Right atrium auricular region (tissue), 2 donors: ENCODE data around the gene FGF12. TPM values are rescaled to one million over a fixed set of nuclear protein-coding genes. Genes with fewer than 3 reads are reported as not detected.

Experiments
- DNase-seq: peaks from one replicate; pipeline ENCODE4 v3.0.0-alpha.2; 2019; ENCODE audit warnings: low spot score
- H3K27ac ChIP-seq, 2 donors: fragments of 200-600 bp; sonication (generic); 1 replicate in 1 of 2; 2 replicates in 1 of 2; pipeline ENCODE4 v1.5.1; 2016 to 2019
- H3K27me3 ChIP-seq, 2 donors: fragments of 200-600 bp; sonication (generic); one replicate each; pipeline versions ENCODE4 v1.5.1 to v1.6.0; 2017 to 2019
- H3K36me3 ChIP-seq: fragments of 200-600 bp; sonication (generic); one replicate; pipeline ENCODE4 v1.5.1; 2016
- H3K4me1 ChIP-seq, 2 donors: fragments of 200-600 bp; sonication (generic); one replicate each; pipeline versions ENCODE4 v1.5.1 to v1.6.0; 2017 to 2019
- H3K4me3 ChIP-seq, 2 donors: fragments of 200-600 bp; sonication (generic); 1 replicate in 1 of 2; 2 replicates in 1 of 2; pipeline ENCODE4 v1.5.1; 2017 to 2019; ENCODE audit warnings: mild to moderate bottlenecking in 1 of 2, moderate library complexity in 1 of 2
- H3K9me3 ChIP-seq, 2 donors: fragments of 200-600 bp; sonication (generic); one replicate each; pipeline ENCODE4 v1.5.1; 2019
- CTCF ChIP-seq, 2 donors: fragments of 200-600 bp; sonication (generic); IDR thresholded peaks; one replicate each; pipeline ENCODE4 v1.5.1; 2019; ENCODE audit warnings: antibody characterized with exemption in 2 of 2
- total RNA-seq, 2 donors: library from RNA; depleted of rRNA; stranded (reverse); fragments of >200 nt; gene quantifications; one replicate each; pipeline ENCODE4 v1.1.0, GENCODE V29; 2016

Gene FGF12
- total RNA-seq, 2 donors from 2014 or later = 126 to 218 TPM

DNA sequence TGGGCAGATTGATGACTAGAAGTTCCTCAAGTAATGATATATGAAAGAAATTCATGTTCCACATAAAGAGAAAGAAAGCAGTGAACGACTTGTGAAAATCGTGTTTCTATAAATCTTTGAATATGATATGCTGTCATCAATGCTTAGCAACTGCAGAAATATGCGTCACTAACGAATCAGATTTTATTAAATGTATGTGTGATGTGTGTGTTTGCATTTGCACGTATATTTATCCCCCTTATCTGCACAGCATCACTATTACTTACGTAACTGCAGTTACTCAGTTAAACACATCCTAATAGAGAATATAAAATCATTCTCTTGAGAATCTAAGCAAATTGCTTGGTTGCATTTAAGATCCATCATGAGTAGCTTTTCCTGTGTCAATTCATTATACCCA, 468.6 kb downstream of the FGF12 start:
- H3K4me3 ChIP-seq = no peak overlapping the region
- H3K27ac ChIP-seq = no peak overlapping the region
- no peaks in the 10 kb centered on the region for H3K36me3 ChIP-seq
- no peaks in the 10 kb centered on the region for H3K27me3 ChIP-seq
- TF ChIP-seq CTCF (IDR thresholded peaks at IDR 0.05) = no peak
- DNase-seq = no peak
- H3K9me3 ChIP-seq = no peaks in the 10 kb centered on the region
- H3K4me1 ChIP-seq = no peaks in the 10 kb centered on the region

GRCh38 chr3:192255839-192256238, 471.5 kb downstream of the FGF12 start:
- Histone ChIP-seq H3K4me1 (no peaks in the 10 kb centered on the region), H3K9me3 (no peaks in the 10 kb centered on the region)

GRCh38 chr3:192253138-192253887, 474.0 kb downstream of the FGF12 start:
- TF ChIP-seq CTCF (IDR thresholded peaks at IDR 0.05) = no peak
- H3K4me3 ChIP-seq = no peak overlapping the region

More at GRCh38 chr3:192255839-192256238, 471.5 kb downstream of the FGF12 start:
- H3K27me3 ChIP-seq = no peaks in the 10 kb centered on the region
- H3K27ac ChIP-seq = no peak overlapping the region
- no peak for TF ChIP-seq CTCF (IDR thresholded peaks at IDR 0.05)
- no peak overlapping the region for H3K4me3 ChIP-seq
- DNase-seq = no peak
- no peaks in the 10 kb centered on the region for H3K36me3 ChIP-seq

GRCh38 chr3:192249516-192249915, 477.8 kb downstream of the FGF12 start:
- H3K27me3 ChIP-seq = no peaks in the 10 kb centered on the region
- H3K36me3 ChIP-seq = no peaks in the 10 kb centered on the region
- H3K4me3 ChIP-seq = no peak overlapping the region
- no peak for DNase-seq
- no peaks in the 10 kb centered on the region for H3K4me1 ChIP-seq
- TF ChIP-seq CTCF (IDR thresholded peaks at IDR 0.05) = no peak
- H3K9me3 ChIP-seq = no peaks in the 10 kb centered on the region
- no peak overlapping the region for H3K27ac ChIP-seq

More at GRCh38 chr3:192253138-192253887, 474.0 kb downstream of the FGF12 start:
- Histone ChIP-seq H3K36me3 (no peaks in the 10 kb centered on the region), H3K9me3 (no peaks in the 10 kb centered on the region), H3K27ac (no peak overlapping the region), H3K27me3 (no peaks in the 10 kb centered on the region), H3K4me1 (no peaks in the 10 kb centered on the region)
- no peak for DNase-seq

- Histone ChIP-seq H3K4me3 (no peak overlapping the region), H3K27ac (no peak overlapping the region)
Measured at GRCh38 chr3:192246847-192247559, 480.3 kb downstream of the FGF12 start.

More at GRCh38 chr3:192246847-192247559, 480.3 kb downstream of the FGF12 start:
- no peak for TF ChIP-seq CTCF (IDR thresholded peaks at IDR 0.05)
- H3K27me3 ChIP-seq = no peaks in the 10 kb centered on the region
- H3K36me3 ChIP-seq = no peaks in the 10 kb centered on the region
- H3K9me3 ChIP-seq = no peaks in the 10 kb centered on the region
- no peak for DNase-seq
- H3K4me1 ChIP-seq = no peaks in the 10 kb centered on the region
